AG08396 (cell line): ENCODE measurements around the gene CYS1.
"Not testable (repeated sequence)": the region's sequence is repeated elsewhere in the genome, so short reads cannot be mapped to it uniquely, and the experiment has no call there.

Source experiments
- DNase-seq: peaks from one replicate; pipeline ENCODE4 v3.0.0; 2012; ENCODE audit warnings: low spot score, mixed read lengths

Gene CYS1

GRCh38 chr2:10046931-10047330, 33.3 kb downstream of the CYS1 start:
- DNase-seq: no peak

- no peak for DNase-seq
Observed at GRCh38 chr2:10045561-10046355, 34.5 kb downstream of the CYS1 start.

GRCh38 chr2:10043906-10044601, 36.2 kb downstream of the CYS1 start:
- peak; percentile 96 for DNase-seq

GRCh38 chr2:10043256-10043905, 36.8 kb downstream of the CYS1 start, which contains the start of gene KLF11:
TSS of gene KLF11 (plus strand) at chr2:10043550. CDS start at chr2:10043717, 167 bp downstream.
- DNase-seq: peak; percentile 98

GRCh38 chr2:10042301-10043161, 37.7 kb downstream of the CYS1 start:
- peak; percentile 75 for DNase-seq

- no peak for DNase-seq
Observed at GRCh38 chr2:10041711-10042110, 38.5 kb downstream of the CYS1 start.

DNA sequence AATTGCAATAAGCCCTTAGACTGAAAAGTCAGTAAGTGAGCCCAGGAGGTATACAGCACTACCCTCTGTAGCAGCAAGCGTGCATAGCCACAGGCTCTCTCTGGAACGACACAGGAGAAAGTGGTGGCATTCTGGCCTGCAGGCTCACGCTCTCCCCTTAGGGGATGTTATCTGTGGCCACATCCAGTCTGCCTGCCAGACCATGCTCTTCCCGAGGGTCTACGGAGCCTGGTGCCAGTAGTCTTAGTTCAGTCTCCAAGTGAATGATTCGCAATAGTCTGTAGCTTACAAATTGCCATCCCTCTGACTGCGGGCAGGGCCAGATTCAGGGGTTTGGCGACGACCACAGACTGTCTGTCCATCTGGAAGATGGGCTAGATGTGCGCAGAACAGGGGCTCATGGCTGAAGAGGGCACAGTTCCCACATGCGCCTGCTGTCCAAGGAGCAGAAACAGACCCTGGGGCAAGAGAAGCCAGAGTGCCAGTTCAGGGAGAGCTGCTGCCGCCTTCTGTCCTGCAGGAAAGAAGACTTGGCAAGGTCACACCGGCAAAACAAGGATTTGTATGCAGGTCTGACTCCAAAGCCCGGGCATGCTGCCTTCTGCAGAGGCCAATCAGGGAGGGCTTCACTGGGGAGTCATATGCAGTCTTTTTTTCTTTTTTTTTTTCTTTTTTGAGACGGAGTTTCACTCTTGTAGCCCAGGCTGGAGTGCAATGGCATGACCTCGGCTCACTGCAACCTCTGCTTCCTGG, 40.4 kb downstream of the CYS1 start:
- DNase-seq: no peak

- no peak for DNase-seq
Observed at GRCh38 chr2:10038716-10039115, 41.5 kb downstream of the CYS1 start.

GRCh38 chr2:10038123-10038522, 42.1 kb downstream of the CYS1 start:
- DNase-seq: no peak

DNA sequence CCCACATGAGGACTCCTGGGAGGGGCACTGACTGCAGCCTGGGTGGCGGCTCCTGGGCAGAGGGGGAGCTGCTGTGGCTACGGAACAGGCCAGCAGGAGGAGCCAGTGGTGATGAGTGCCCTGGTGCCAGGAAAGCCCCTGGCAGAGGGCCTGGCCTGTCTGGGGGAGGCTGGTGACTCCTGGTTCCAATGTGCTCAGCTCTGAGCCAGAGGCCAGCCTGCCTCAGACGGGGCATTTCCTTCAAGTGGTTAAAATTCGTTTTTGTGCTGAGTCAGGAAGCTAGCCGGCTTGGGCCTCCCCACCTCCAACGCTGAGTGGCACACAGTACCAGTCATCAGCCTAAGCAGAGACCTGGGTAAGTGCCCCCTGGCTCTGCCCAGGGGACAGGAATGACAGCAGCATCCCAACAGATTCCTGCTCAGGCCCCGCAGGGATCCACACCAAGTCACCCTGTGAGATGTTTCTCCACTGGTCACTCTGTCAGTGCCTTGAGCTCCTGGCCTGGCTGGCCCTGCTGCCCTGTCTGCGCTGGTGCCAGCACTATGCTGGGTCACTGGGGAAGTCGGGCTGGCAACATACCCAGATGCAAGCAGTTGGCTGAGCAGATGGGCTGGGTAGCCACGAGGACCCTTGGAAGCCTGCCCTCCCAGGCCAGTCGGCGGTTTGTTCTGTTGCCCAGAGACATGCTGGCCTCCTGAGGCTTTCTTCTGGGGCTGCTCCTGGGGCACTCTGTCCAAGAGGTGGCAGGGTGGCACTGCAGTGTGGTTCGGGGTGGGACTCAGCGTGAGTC, 43.9 kb downstream of the CYS1 start:
- peak; percentile 75 for DNase-seq

- DNase-seq: no peak
Observed at GRCh38 chr2:10035633-10036032, 44.6 kb downstream of the CYS1 start.

- DNase-seq: no peak
Observed at GRCh38 chr2:10035053-10035422, 45.2 kb downstream of the CYS1 start.

DNA sequence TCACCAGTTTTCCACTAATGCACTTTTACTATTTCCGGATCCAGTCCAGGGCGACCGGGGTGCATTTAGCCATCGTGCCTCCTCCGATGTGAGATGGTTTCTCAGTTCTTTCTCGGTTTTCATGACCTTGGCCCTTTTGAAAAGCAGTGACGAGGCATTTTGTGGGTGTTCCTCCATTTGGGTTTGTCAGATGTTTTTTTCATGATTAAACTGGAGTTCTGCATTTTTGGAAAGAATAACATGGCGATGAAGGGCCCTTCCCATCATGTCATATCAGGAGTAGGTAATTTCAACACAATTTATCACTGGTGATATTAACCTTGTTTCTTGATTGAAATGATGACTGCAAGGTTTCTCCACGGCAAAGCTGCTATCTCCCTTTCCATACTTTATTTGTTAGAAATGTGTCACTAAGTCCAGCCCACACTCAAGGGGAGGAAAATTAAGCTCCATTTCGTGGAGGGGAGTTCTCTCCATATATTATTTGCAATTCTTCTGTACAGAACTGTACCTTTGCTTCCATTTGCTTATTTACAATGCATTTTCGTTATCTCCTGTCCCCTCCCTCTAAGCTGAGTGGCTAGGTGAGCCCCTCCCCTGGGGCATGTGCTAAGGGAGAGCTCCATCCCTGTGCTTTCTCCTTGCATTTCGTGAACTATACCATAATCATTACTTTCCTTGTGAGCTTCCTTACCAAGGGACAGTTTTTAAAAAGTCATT, 45.7 kb downstream of the CYS1 start:
- DNase-seq: no peak

GRCh38 chr2:10033251-10034006, 46.8 kb downstream of the CYS1 start:
- DNase-seq: no peak

DNA sequence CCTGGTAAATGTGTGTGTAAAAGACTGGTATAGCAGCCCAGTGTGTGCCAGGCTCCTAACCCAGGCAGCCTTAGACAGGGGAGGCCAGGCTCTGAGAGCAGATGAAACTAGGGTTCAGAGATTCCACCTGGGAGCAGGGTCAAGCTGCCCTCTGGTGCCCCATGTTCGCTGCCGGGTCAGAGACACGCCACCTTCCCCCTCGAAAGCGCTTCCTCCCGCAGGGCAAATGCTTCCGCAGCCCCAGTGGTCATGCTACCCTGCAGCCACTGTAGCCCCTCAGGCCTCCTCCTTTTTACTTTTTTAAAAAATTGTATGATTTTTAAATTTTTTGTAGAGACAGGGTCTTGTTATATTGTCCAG, 47.5 kb downstream of the CYS1 start:
- no peak for DNase-seq

DNA sequence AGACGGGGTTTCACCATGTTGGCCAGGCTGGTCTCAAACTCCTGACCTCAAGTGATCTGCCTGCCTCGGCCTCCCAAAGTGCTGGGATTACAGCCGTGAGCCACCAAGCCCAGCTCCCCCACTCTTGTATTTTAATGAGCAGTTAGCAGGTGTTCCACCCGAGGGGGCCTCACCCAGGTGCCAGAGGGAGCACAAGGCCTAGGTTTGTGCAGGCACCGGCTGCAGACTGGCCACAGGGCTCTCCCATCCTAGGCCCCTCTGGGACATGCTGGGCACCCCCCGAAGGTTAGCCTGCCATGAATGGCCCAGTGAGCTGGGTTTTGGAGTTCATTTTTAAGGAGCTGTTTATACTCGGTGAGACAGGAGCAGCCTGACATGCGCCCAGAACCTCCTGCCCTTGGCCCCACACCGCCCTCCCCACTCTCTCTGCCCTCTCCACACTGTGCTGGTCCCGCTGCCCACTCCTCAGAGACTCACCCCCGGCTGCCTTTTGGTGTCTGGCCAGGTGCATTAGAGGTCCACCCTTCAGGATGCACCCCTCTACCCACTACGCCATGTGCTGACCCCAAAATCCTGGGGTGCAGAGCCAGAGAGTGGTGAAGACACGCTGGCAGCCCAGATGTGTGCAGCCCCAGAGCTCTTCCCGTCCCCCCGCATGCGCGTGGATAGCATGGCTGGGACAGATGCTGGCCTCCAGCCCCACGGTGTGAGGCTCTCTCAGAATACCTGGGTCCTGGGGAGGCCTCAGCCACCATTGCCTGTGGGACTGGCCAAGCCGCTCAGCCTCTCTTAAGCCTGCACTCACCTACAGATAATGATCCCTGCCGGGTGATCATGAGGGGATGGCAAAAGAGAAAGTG, 48.1 kb downstream of the CYS1 start:
- DNase-seq: no peak

DNA sequence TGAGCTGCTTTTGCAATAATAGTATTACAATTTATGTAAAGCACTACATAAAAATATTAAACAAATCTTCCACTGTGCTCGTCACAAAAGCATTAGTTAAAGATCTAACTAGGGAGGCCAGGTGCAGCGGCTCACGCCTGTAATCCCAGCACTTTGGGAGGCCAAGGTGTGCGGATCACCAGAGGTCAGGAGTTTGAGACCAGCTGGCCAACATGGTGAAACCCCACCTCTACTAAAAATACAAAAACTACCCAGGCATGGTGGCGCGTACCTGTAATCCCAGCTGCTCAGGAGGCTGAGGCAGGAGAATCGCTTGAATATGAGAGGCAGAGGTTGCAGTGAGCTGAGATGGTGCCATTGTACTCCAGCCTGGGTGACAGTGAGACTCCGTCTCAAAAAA, 49.4 kb downstream of the CYS1 start:
- not testable (repeated sequence) for DNase-seq

DNA sequence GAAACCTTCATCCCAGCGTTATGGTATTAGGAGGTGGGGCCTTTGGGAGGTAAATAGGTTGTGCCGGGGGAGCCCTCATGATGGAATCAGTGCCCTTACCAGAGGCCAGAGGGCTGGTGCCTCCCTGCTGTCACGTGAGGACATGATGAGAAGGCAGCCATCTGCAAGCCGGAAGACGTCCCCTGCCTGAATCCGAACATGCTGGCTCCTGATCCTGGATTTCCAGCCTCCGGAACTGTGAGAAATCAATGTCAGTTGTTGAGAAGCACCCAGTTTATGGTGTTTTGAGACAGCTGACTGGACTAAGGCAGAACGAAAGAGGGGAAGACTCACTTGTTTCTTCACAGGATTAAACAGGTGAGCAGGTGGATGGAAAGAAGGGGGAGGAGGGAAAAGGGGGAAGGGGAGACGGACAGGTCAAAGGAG, 49.9 kb downstream of the CYS1 start:
- no peak for DNase-seq
